Natural killer cell (primary cell): ENCODE measurements around the gene STK32A. TPM values are rescaled to one million over a fixed set of nuclear protein-coding genes. Genes with fewer than 3 reads are reported as not detected.

Source experiments
- ATAC-seq, 3 donors: fragments of 150-1000 bp in 2 of 3; fragments of 200-7000 bp in 1 of 3; cut with Tn5 transposase; 1 replicate in 1 of 3; 2 replicates in 2 of 3; pipeline ENCODE4 v1.10.0; 2021; ENCODE audit warnings: mild to moderate bottlenecking in 2 of 3, moderate library complexity in 2 of 3
- DNase-seq, 2 donors: peaks; one replicate each; pipeline versions ENCODE4 v3.0.0 to v3.0.0-alpha.2; 2013 to 2021; ENCODE audit warnings: mixed read lengths in 1 of 2
- H3K27ac ChIP-seq: one replicate; pipeline ENCODE4 v1.5.1; 2013; ENCODE audit warnings: mild to moderate bottlenecking, low read length
- H3K27me3 ChIP-seq: one replicate; pipeline ENCODE4 v1.6.1; 2013; ENCODE audit warnings: low read length; ENCODE audit not compliant: control insufficient read depth, insufficient read depth
- H3K36me3 ChIP-seq: one replicate; pipeline ENCODE4 v1.6.1; 2013; ENCODE audit warnings: low read length; ENCODE audit not compliant: control insufficient read depth, insufficient read depth
- H3K4me1 ChIP-seq: one replicate; pipeline ENCODE4 v1.6.1; 2013; ENCODE audit warnings: low read length; ENCODE audit not compliant: control insufficient read depth, insufficient read depth
- H3K4me3 ChIP-seq: one replicate; pipeline ENCODE4 v1.5.1; 2013; ENCODE audit warnings: low read length
- H3K9me3 ChIP-seq: one replicate; pipeline ENCODE4 v1.6.1; 2013; ENCODE audit warnings: low read length; ENCODE audit not compliant: control insufficient read depth, insufficient read depth
- H3K27ac Mint-ChIP-seq, 2 donors: one replicate each; pipeline ENCODE4 v1.8.0; 2022; ENCODE audit warnings: mild to moderate bottlenecking in 2 of 2, mixed read lengths in 2 of 2, moderate library complexity in 1 of 2
- H3K27me3 Mint-ChIP-seq, 2 donors: one replicate each; pipeline ENCODE4 v1.8.0; 2022; ENCODE audit warnings: low read depth in 2 of 2, mixed read lengths in 2 of 2
- H3K36me3 Mint-ChIP-seq: one replicate; pipeline ENCODE4 v1.8.0; 2022; ENCODE audit warnings: mixed read lengths
- H3K4me1 Mint-ChIP-seq, 2 donors: one replicate each; pipeline ENCODE4 v1.8.0; 2022; ENCODE audit warnings: mixed read lengths in 2 of 2
- H3K4me3 Mint-ChIP-seq: one replicate; pipeline ENCODE4 v1.8.0; 2022; ENCODE audit warnings: mild to moderate bottlenecking, moderate library complexity, mixed read lengths
- H3K9me3 Mint-ChIP-seq, 2 donors: one replicate each; pipeline ENCODE4 v1.8.0; 2022; ENCODE audit warnings: mixed read lengths in 2 of 2
- CTCF ChIP-seq: fragments of 200-600 bp; IDR thresholded peaks from one replicate; pipeline ENCODE4 v1.8.0; 2022; ENCODE audit warnings: antibody characterized with exemption
- WGBS: methylation state at CpG from one replicate; pipeline ENCODE4 v1.1.7; 2013; ENCODE audit warnings: missing lambda C conversion rate; ENCODE audit not compliant: insufficient coverage; 5-methylcytosine and 5-hydroxymethylcytosine counted together
- intact Hi-C: fragments of 100-400 bp; cut with micrococcal nuclease; formaldehyde crosslinking; loops from one replicate; pipeline ENCODE4 v1.14.2; 2022
- total RNA-seq, 4 donors: library from RNA; stranded (reverse); fragments of 120-200 nt in 1 of 4; gene quantifications; one replicate each; pipeline versions ENCODE4 v1.2.3 to v1.2.4, GENCODE V29; 2013 to 2022

Gene STK32A
- total RNA-seq, 3 donors from 2014 or later (not counting 1 experiment from before 2014, with no cell fraction given) = not detected

GRCh38 chr5:147259837-147260236 is 25.0 kb downstream of the STK32A start:
- H3K27ac ChIP-seq = no peak overlapping the region
- no peak for TF ChIP-seq CTCF
- no peaks in the 10 kb centered on the region for H3K36me3 ChIP-seq
- ATAC-seq = no peak
- no peaks in the 10 kb centered on the region for H3K9me3 ChIP-seq
- no peaks in the 10 kb centered on the region for H3K4me1 ChIP-seq
- no peaks in the 10 kb centered on the region for H3K27me3 ChIP-seq
- no peak for DNase-seq
- 82% methylated on average over 1 of the region's 1 CpG for WGBS
- no peaks in the 10 kb centered on the region for H3K36me3 Mint-ChIP-seq
- H3K27ac Mint-ChIP-seq = no peak overlapping the region
- no peak overlapping the region for H3K4me3 ChIP-seq
- intact Hi-C loops = no loop called here
- peaks cover 0 to 7% of the 10 kb centered on the region in 2 donors for H3K27me3 Mint-ChIP-seq
- no peak overlapping the region for H3K4me3 Mint-ChIP-seq
- peaks cover 8% of the 10 kb centered on the region in 2 donors for H3K9me3 Mint-ChIP-seq
- H3K4me1 Mint-ChIP-seq = no peaks in the 10 kb centered on the region

DNA sequence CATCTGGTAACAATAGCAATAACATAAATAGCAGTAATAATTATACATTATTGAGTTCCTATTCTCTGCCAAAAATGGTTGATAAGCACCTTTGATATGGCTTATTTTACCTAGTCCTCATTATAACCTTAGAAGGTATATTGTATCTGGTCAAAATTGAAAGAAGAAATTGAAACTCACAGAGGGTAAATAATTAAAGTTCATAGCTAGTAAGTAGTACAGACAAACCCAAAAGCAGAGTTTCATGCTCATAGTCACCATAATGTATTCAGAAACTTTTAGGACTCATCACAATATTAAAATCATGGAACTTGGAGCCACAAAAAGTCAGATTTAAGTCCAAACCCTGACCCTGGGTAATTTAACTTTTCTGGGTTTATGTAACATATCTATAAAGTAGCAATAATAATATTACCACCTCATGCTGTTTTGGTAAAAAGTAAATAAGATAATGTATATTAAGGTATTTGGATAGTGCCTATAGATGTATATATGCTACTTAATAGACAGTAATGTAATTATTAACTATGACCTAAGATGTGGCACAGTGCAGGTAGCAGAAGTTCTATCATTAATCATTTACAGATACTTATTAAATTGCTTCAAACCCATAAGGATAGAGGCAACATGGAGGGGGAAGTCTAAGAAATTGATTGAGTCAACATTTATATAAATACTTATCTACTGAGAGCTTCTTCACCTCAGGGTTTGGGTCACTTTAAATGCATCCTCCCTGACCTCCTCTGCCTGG is 32.4 kb downstream of the STK32A start:
- no peaks in the 10 kb centered on the region for H3K4me1 ChIP-seq
- H3K36me3 Mint-ChIP-seq = no peaks in the 10 kb centered on the region
- no peak for TF ChIP-seq CTCF
- H3K27me3 Mint-ChIP-seq = no peaks in the 10 kb centered on the region
- intact Hi-C loops = no loop called here
- H3K4me3 Mint-ChIP-seq = no peak overlapping the region
- ATAC-seq (no peak), DNase-seq (no peak)
- peaks cover 4 to 6% of the 10 kb centered on the region in 2 donors for H3K9me3 Mint-ChIP-seq
- H3K27ac Mint-ChIP-seq = no peak overlapping the region
- no peaks in the 10 kb centered on the region for H3K36me3 ChIP-seq
- H3K9me3 ChIP-seq = no peaks in the 10 kb centered on the region
- H3K27ac ChIP-seq = no peak overlapping the region
- no peak overlapping the region for H3K4me3 ChIP-seq
- no peaks in the 10 kb centered on the region for H3K27me3 ChIP-seq
- no peaks in the 10 kb centered on the region for H3K4me1 Mint-ChIP-seq

- Histone ChIP-seq H3K4me1 (no peaks in the 10 kb centered on the region), H3K27me3 (no peaks in the 10 kb centered on the region), H3K36me3 (no peaks in the 10 kb centered on the region), H3K27ac (no peak overlapping the region), H3K4me3 (no peak overlapping the region), H3K9me3 (no peaks in the 10 kb centered on the region)
- TF ChIP-seq CTCF = no peak
- no peak overlapping the region for H3K4me3 Mint-ChIP-seq
- H3K9me3 Mint-ChIP-seq = peaks cover 0 to 6% of the 10 kb centered on the region in 2 donors
- DNase-seq (no peak), ATAC-seq (no peak)
- peaks cover 0 to 3% of the 10 kb centered on the region in 2 donors for H3K27me3 Mint-ChIP-seq
- no peaks in the 10 kb centered on the region for H3K4me1 Mint-ChIP-seq
- intact Hi-C loops = no loop called here
- WGBS = 100% methylated on average over 1 of the region's 1 CpG
- no peaks in the 10 kb centered on the region for H3K36me3 Mint-ChIP-seq
- no peak overlapping the region for H3K27ac Mint-ChIP-seq
Observed at GRCh38 chr5:147276497-147276896, 41.7 kb downstream of the STK32A start.

DNA sequence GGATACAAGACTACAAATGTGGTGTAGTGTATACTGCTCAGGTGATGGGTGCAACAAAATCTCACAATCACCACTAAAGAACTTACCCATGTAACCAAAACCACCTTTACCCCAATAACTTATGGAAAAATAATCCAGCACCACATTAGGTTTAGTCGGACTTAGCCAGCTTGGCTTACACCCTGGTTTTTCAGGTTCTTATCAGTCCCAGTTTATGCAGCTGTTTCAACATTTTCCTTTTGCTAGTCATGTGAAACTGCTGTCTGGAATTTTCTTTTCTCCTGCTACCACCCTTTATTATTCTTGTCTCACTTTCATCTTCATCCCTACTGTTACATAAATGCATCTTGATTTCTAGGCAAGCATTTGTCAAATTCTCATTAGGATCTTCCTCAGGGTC is 51.5 kb downstream of the STK32A start:
- Mint-ChIP-seq H3K4me3 (no peak overlapping the region), H3K4me1 (no peaks in the 10 kb centered on the region), H3K36me3 (no peaks in the 10 kb centered on the region), H3K27ac (no peak overlapping the region), H3K9me3 (peaks cover 0 to 8% of the 10 kb centered on the region in 2 donors), H3K27me3 (no peaks in the 10 kb centered on the region)
- DNase-seq = no peak
- no peak for ATAC-seq
- Histone ChIP-seq H3K9me3 (no peaks in the 10 kb centered on the region), H3K27me3 (no peaks in the 10 kb centered on the region), H3K27ac (no peak overlapping the region), H3K4me3 (no peak overlapping the region), H3K36me3 (no peaks in the 10 kb centered on the region), H3K4me1 (no peaks in the 10 kb centered on the region)
- TF ChIP-seq CTCF = no peak
- intact Hi-C loops = no loop called here
- WGBS = 97% methylated on average over 1 of the region's 1 CpG
